CD4-positive, alpha-beta T cell treated with Interferon alpha-2 for 1 hour (primary cell): ENCODE measurements around the gene GPR15.
A peak's percentile ranks its signal among the peaks of the same experiment; 100 is the strongest.

ENCODE experiments used
- DNase-seq, 2 donors: peaks; one replicate each; pipeline ENCODE4 v3.0.0-alpha.2; 2020 to 2022

Gene GPR15

GRCh38 chr3:98532275-98532637 is 478 bp downstream of the GPR15 start:
- DNase-seq, result no peak

- DNase-seq, result no peak
These were observed 1.2 kb downstream of the GPR15 start for GRCh38 chr3:98532709-98533571.

- DNase-seq, result no peak
These were observed 2.4 kb downstream of the GPR15 start for GRCh38 chr3:98534168-98534567.

GRCh38 chr3:98534734-98535133 is 3.0 kb downstream of the GPR15 start:
- no peak for DNase-seq

- DNase-seq, result no peak
These were observed 4.8 kb downstream of the GPR15 start for GRCh38 chr3:98536456-98537017.

- DNase-seq, result peak; percentile 33 to 79
These were observed 8.6 kb downstream of the GPR15 start for GRCh38 chr3:98540346-98540745.

GRCh38 chr3:98541695-98542094 is 9.9 kb downstream of the GPR15 start:
- DNase-seq, result no peak

GRCh38 chr3:98542623-98543022 is 10.8 kb downstream of the GPR15 start:
- DNase-seq, result no peak

- peak in 1 of 2 donors; percentile 46 for DNase-seq
These were observed 14.2 kb downstream of the GPR15 start for GRCh38 chr3:98545940-98546339.

GRCh38 chr3:98548544-98548943 is 16.8 kb downstream of the GPR15 start:
- DNase-seq, result no peak

- no peak for DNase-seq
These were observed 19.1 kb downstream of the GPR15 start for GRCh38 chr3:98550833-98551232.

GRCh38 chr3:98551236-98551635 is 19.5 kb downstream of the GPR15 start:
- DNase-seq, result no peak

- DNase-seq, result no peak
These were observed 20.0 kb downstream of the GPR15 start for GRCh38 chr3:98551754-98552153.

GRCh38 chr3:98552232-98553020 is 20.6 kb downstream of the GPR15 start:
- no peak for DNase-seq

GRCh38 chr3:98553021-98553563 is 21.3 kb downstream of the GPR15 start:
- no peak for DNase-seq

- no peak for DNase-seq
These were observed 22.0 kb downstream of the GPR15 start for GRCh38 chr3:98553753-98554152.

- no peak for DNase-seq
These were observed 22.8 kb downstream of the GPR15 start for GRCh38 chr3:98554580-98554979.

GRCh38 chr3:98555025-98555379 is 23.2 kb downstream of the GPR15 start:
- DNase-seq, result no peak

GRCh38 chr3:98556164-98557130 is 24.7 kb downstream of the GPR15 start:
- peak; percentile 21 to 67 for DNase-seq

- DNase-seq, result peak in 1 of 2 donors; percentile 50
These were observed 25.7 kb downstream of the GPR15 start for GRCh38 chr3:98557324-98558010.

GRCh38 chr3:98558100-98558827 is 26.5 kb downstream of the GPR15 start:
- no peak for DNase-seq
